Panc1 (cell line): ENCODE data around the gene NINL. TPM values are rescaled to one million over a fixed set of nuclear protein-coding genes. Genes with fewer than 3 reads are reported as not detected.

Source experiments
- ATAC-seq: fragments of 200-7000 bp; cut with Tn5 transposase; 2 replicates; pipeline ENCODE4 v1.9.1; 2020; ENCODE audit warnings: mild to moderate bottlenecking, moderate library complexity
- BruUV-seq: library from RNA; stranded (reverse); fragments of 400-500 nt; replicated peaks from 2 replicates; lab custom pipeline; 2021; lab: Mats Ljungman, UMichigan
- CTCF ChIA-PET: fragments of 300-600 bp; sonication (Branson Sonifier 250); formaldehyde crosslinking; loops from one replicate; lab custom pipeline; 2022; ENCODE audit warnings: antibody characterized with exemption; lab: Charles Lee
- POLR2A ChIA-PET: fragments of 300-600 bp; sonication (Branson Sonifier 250); formaldehyde crosslinking; loops from one replicate; lab custom pipeline; 2022; ENCODE audit warnings: antibody characterized with exemption; lab: Charles Lee
- DNase-seq: peaks from one replicate; pipeline ENCODE4 v3.0.0-alpha.2; 2010; ENCODE audit warnings: low read depth, low spot score
- H3K27ac ChIP-seq: 2 replicates; pipeline ENCODE4 v1.5.1; 2011; ENCODE audit warnings: mild to moderate bottlenecking, low read length, inconsistent platforms
- H3K27me3 ChIP-seq: fragments of 200-500 bp; sonication (Bioruptor generic); 2 replicates; pipeline ENCODE4 v1.6.0; 2014; ENCODE audit warnings: low read length, inconsistent platforms; ENCODE audit not compliant: control insufficient read depth, insufficient read depth
- H3K36me3 ChIP-seq: fragments of 200-500 bp; sonication (Bioruptor generic); 2 replicates; pipeline ENCODE4 v1.5.1; 2014; ENCODE audit warnings: inconsistent platforms, mild to moderate bottlenecking, low read length, moderate library complexity; ENCODE audit not compliant: control insufficient read depth, insufficient read depth
- H3K4me1 ChIP-seq: 2 replicates; pipeline ENCODE4 v1.5.1; 2011; ENCODE audit warnings: inconsistent platforms, mild to moderate bottlenecking, low read length, moderate library complexity; ENCODE audit not compliant: control insufficient read depth, insufficient read depth
- H3K4me3 ChIP-seq, 2 experiments: 2 replicates each; pipeline ENCODE4 v1.5.1; 2011 to 2012; ENCODE audit warnings: low read depth in 2 of 2, low read length in 2 of 2, mild to moderate bottlenecking in 2 of 2, inconsistent platforms in 1 of 2, moderate library complexity in 1 of 2
- H3K9me3 ChIP-seq: fragments of 200-500 bp; sonication (Bioruptor generic); 2 replicates; pipeline ENCODE4 v1.5.1; 2014; ENCODE audit warnings: low read depth, mild to moderate bottlenecking, inconsistent platforms, low read length, moderate library complexity; ENCODE audit not compliant: control insufficient read depth, insufficient read depth
- POLR2AphosphoS5 ChIP-seq: IDR thresholded peaks from 2 replicates; pipeline ENCODE4 v1.6.1; 2012; ENCODE audit warnings: mild to moderate bottlenecking, low read depth, low read length, moderate library complexity
- SIN3A ChIP-seq: IDR thresholded peaks from 2 replicates; pipeline ENCODE4 v1.6.1; 2012; ENCODE audit warnings: low read depth, mild to moderate bottlenecking, low read length, moderate library complexity, borderline replicate concordance; ENCODE audit not compliant: insufficient read depth
- TCF7L2 ChIP-seq: IDR thresholded peaks from 2 replicates; pipeline ENCODE4 v1.6.1; 2011; ENCODE audit warnings: mild to moderate bottlenecking, low read depth, low read length, inconsistent platforms
- in situ Hi-C: cut with HindIII; loops from 2 replicates; pipeline ENCODE4 v1.10.0; 2016; ENCODE audit warnings: low sequenced_read_pairs, low pct_unique_long_range_greater_than_20kb
- intact Hi-C: fragments of 100-400 bp; cut with micrococcal nuclease; formaldehyde crosslinking; loops from one replicate; pipeline ENCODE4 v1.10.0; 2022; ENCODE audit not compliant: unreplicated experiment
- total RNA-seq: library from RNA; stranded (reverse); gene quantifications from one replicate; pipeline ENCODE4 v1.2.1, GENCODE V29; 2021; ENCODE audit not compliant: unreplicated experiment
- TF ChIP-seq, protein P1 (sequence below): fragments of 450-650 bp; IDR thresholded peaks from 2 replicates; pipeline ENCODE4 v1.5.1; 2017; ENCODE audit warnings: mild to moderate bottlenecking
- TF ChIP-seq, protein P2 (sequence below), 2 experiments: IDR thresholded peaks; 2 replicates each; pipeline ENCODE4 v1.6.1; 2011 to 2012; ENCODE audit warnings: low read depth in 2 of 2, control low read depth in 1 of 2, low read length in 1 of 2, mild to moderate bottlenecking in 1 of 2, moderate library complexity in 1 of 2; ENCODE audit not compliant: insufficient read depth in 1 of 2

The NINL gene
- total RNA-seq, 1 experiment from 2014 or later, result 25.0 TPM

DNA sequence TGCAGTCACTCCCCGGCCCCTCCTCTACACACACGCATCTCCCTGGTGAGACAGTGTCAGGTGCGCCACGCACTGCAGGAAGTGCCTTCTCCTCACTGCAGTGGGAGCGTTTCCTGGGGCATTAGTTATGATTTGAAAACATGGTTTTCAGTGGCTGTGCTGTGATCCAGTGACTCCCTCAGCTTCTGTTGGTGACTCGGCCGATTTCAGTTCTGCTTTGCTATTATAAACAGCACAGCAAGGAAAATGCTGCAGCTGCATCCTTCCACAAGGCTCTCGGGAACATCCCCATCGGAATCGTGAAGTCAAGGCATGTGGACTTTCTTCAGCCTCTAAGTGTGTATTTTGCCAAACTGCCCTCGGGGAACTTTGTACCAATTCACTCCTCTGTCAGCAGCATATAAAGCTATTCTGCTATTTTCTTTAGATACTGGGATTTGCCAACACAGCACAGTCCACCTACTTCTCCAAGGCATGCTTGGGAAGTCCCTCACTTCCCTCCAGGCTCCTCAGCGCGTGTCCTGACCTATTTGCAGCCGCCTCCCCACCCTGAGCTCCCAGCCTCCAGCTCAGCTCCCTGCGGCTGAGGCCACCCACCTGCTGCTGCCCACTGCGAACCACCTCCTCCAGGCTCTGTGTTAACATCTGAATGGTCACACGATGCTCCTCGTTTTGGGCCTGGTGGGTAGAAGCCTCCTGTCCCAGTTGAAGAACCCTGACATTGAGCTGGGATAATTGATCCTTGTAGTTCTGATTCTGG, 123.4 kb downstream of the NINL start:
- TF ChIP-seq SIN3A, result no peak
- no peak for TF ChIP-seq TCF7L2
- TF ChIP-seq, protein P1, sequence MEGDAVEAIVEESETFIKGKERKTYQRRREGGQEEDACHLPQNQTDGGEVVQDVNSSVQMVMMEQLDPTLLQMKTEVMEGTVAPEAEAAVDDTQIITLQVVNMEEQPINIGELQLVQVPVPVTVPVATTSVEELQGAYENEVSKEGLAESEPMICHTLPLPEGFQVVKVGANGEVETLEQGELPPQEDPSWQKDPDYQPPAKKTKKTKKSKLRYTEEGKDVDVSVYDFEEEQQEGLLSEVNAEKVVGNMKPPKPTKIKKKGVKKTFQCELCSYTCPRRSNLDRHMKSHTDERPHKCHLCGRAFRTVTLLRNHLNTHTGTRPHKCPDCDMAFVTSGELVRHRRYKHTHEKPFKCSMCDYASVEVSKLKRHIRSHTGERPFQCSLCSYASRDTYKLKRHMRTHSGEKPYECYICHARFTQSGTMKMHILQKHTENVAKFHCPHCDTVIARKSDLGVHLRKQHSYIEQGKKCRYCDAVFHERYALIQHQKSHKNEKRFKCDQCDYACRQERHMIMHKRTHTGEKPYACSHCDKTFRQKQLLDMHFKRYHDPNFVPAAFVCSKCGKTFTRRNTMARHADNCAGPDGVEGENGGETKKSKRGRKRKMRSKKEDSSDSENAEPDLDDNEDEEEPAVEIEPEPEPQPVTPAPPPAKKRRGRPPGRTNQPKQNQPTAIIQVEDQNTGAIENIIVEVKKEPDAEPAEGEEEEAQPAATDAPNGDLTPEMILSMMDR, result no peak
- TF ChIP-seq, protein P2, sequence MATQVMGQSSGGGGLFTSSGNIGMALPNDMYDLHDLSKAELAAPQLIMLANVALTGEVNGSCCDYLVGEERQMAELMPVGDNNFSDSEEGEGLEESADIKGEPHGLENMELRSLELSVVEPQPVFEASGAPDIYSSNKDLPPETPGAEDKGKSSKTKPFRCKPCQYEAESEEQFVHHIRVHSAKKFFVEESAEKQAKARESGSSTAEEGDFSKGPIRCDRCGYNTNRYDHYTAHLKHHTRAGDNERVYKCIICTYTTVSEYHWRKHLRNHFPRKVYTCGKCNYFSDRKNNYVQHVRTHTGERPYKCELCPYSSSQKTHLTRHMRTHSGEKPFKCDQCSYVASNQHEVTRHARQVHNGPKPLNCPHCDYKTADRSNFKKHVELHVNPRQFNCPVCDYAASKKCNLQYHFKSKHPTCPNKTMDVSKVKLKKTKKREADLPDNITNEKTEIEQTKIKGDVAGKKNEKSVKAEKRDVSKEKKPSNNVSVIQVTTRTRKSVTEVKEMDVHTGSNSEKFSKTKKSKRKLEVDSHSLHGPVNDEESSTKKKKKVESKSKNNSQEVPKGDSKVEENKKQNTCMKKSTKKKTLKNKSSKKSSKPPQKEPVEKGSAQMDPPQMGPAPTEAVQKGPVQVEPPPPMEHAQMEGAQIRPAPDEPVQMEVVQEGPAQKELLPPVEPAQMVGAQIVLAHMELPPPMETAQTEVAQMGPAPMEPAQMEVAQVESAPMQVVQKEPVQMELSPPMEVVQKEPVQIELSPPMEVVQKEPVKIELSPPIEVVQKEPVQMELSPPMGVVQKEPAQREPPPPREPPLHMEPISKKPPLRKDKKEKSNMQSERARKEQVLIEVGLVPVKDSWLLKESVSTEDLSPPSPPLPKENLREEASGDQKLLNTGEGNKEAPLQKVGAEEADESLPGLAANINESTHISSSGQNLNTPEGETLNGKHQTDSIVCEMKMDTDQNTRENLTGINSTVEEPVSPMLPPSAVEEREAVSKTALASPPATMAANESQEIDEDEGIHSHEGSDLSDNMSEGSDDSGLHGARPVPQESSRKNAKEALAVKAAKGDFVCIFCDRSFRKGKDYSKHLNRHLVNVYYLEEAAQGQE (IDR thresholded peaks at IDR 0.05; ENCODE audit: insufficient read depth in 1 of 2, low read depth in 2 of 2, low read length in 1 of 2), result no peak
- no peak for TF ChIP-seq POLR2AphosphoS5
- no peak for DNase-seq
- CTCF ChIA-PET, result no interaction called here

DNA sequence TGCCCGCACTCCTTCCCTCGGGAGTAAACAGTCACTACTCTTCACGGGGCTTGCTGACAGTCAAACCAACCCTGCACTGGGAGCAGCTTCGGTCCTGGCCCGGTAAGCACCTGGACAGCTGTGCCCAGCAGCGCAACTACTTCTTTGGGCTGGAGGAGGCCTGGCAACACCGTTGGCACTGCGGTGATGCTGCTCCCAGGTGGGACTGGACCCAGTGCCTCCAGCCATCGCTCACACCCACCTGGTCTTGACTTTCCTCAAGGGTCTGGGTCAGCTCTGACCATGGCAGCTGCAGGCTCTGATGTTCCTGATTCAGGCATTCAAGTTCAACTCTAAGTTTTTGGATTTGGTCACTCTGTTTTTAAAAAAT, 124.1 kb downstream of the NINL start:
- Histone ChIP-seq H3K9me3 (no peaks in the 10 kb centered on the region), H3K27ac (no peak overlapping the region), H3K27me3 (no peaks in the 10 kb centered on the region), H3K4me1 (no peaks in the 10 kb centered on the region), H3K4me3 (no peak overlapping the region), H3K36me3 (peaks cover 4% of the 10 kb centered on the region; the same call in 1 of the 2 replicates)
- in situ Hi-C loops (no loop called here), intact Hi-C loops (no loop called here)
- TF ChIP-seq TCF7L2 (no peak), POLR2AphosphoS5 (no peak)
- TF ChIP-seq, protein P2 (IDR thresholded peaks at IDR 0.05; ENCODE audit: insufficient read depth in 1 of 2, low read depth in 2 of 2, low read length in 1 of 2), result no peak
- POLR2A ChIA-PET, result no interaction called here
- BruUV-seq, result no TSS peak
- DNase-seq (no peak), ATAC-seq (no peak)
- CTCF ChIA-PET, result no interaction called here

More for the DNA sequence above, 123.4 kb downstream of the NINL start:
- H3K9me3 ChIP-seq, result no peaks in the 10 kb centered on the region
- no peak overlapping the region for H3K27ac ChIP-seq
- peaks cover 4% of the 10 kb centered on the region; the same call in 1 of the 2 replicates for H3K36me3 ChIP-seq
- no peak for ATAC-seq
- no peak overlapping the region for H3K4me3 ChIP-seq
- POLR2A ChIA-PET, result no interaction called here
- BruUV-seq, result no TSS peak
- no peaks in the 10 kb centered on the region for H3K4me1 ChIP-seq
- in situ Hi-C loops (no loop called here), intact Hi-C loops (no loop called here)
- H3K27me3 ChIP-seq, result no peaks in the 10 kb centered on the region
